ENCODE data around the gene STAT5B. TPM values are rescaled to one million over a fixed set of nuclear protein-coding genes. Genes with fewer than 3 reads are reported as not detected.
"Not testable (repeated sequence)": the region's sequence is repeated elsewhere in the genome, so short reads cannot be mapped to it uniquely, and the experiment has no call there.

STAT5B gene
- total RNA-seq, 1 donor from 2014 or later, result 23.1 TPM

- Histone ChIP-seq H3K4me2 (ENCODE audit: low read length) (no peak overlapping the region), H3K36me3 (ENCODE audit: insufficient read depth, low read length) (no peaks in the 10 kb centered on the region), H3K27ac (ENCODE audit: low read depth, low read length) (no peak overlapping the region), H4K20me1 (ENCODE audit: insufficient read depth, low read length) (peaks cover 47% of the 10 kb centered on the region), H3K27me3 (ENCODE audit: insufficient read depth, low read length) (no peaks in the 10 kb centered on the region), H3K79me2 (ENCODE audit: insufficient read depth, low read length) (peaks cover 81% of the 10 kb centered on the region), H3K4me3 (ENCODE audit: insufficient read depth, low read depth, low read length) (no peak overlapping the region), H3K9me3 (ENCODE audit: insufficient read depth, low read depth, low read length) (no peaks in the 10 kb centered on the region), H3K4me1 (ENCODE audit: insufficient read depth, low read length) (no peaks in the 10 kb centered on the region), H2AFZ (ENCODE audit: low read depth, low read length) (no peak overlapping the region), H3K9ac (ENCODE audit: low read length) (no peak overlapping the region)
- H3K9me3 Mint-ChIP-seq (ENCODE audit: unreplicated experiment), result no peaks in the 10 kb centered on the region
- H3K4me3 Mint-ChIP-seq (ENCODE audit: unreplicated experiment), result no peak overlapping the region
- no peaks in the 10 kb centered on the region for H3K4me1 Mint-ChIP-seq (ENCODE audit: low read depth, unreplicated experiment)
- no peak for TF ChIP-seq EZH2 (IDR thresholded peaks at IDR 0.05; ENCODE audit: insufficient read depth, low read length)
- no peak for TF ChIP-seq CTCF (IDR thresholded peaks at IDR 0.05; ENCODE audit: insufficient read depth, low read depth, low read length)
- H3K36me3 Mint-ChIP-seq (ENCODE audit: low read depth, unreplicated experiment), result peaks cover 2% of the 10 kb centered on the region
- no peak overlapping the region for H3K27ac Mint-ChIP-seq (ENCODE audit: unreplicated experiment)
- FAIRE-seq (no peak), DNase-seq (ENCODE audit: low read depth) (no peak)
- no peaks in the 10 kb centered on the region for H3K27me3 Mint-ChIP-seq (ENCODE audit: low read depth, unreplicated experiment)
Observed at GRCh38 chr17:42240201-42240600, 36.0 kb downstream of the STAT5B start.

GRCh38 chr17:42239576-42239975 is 36.6 kb downstream of the STAT5B start:
- H3K4me1 ChIP-seq (ENCODE audit: insufficient read depth, low read length); H3K4me3 ChIP-seq (ENCODE audit: insufficient read depth, low read depth, low read length); H3K36me3 Mint-ChIP-seq (ENCODE audit: low read depth, unreplicated experiment); H3K9me3 Mint-ChIP-seq (ENCODE audit: unreplicated experiment); H3K27me3 Mint-ChIP-seq (ENCODE audit: low read depth, unreplicated experiment); H3K27ac Mint-ChIP-seq (ENCODE audit: unreplicated experiment); H3K9ac ChIP-seq (ENCODE audit: low read length); H3K27me3 ChIP-seq (ENCODE audit: insufficient read depth, low read length); H3K4me1 Mint-ChIP-seq (ENCODE audit: low read depth, unreplicated experiment); H3K27ac ChIP-seq (ENCODE audit: low read depth, low read length); DNase-seq (ENCODE audit: low read depth); H3K4me2 ChIP-seq (ENCODE audit: low read length); H2AFZ ChIP-seq (ENCODE audit: low read depth, low read length); H3K36me3 ChIP-seq (ENCODE audit: insufficient read depth, low read length); H3K4me3 Mint-ChIP-seq (ENCODE audit: unreplicated experiment); H3K9me3 ChIP-seq (ENCODE audit: insufficient read depth, low read depth, low read length); FAIRE-seq: not testable (repeated sequence)
- Histone ChIP-seq H4K20me1 (ENCODE audit: insufficient read depth, low read length) (peaks cover 47% of the 10 kb centered on the region), H3K79me2 (ENCODE audit: insufficient read depth, low read length) (peaks cover 83% of the 10 kb centered on the region)

- H3K27ac Mint-ChIP-seq (ENCODE audit: unreplicated experiment), result no peak overlapping the region
- Histone ChIP-seq H3K36me3 (ENCODE audit: insufficient read depth, low read length) (no peaks in the 10 kb centered on the region), H2AFZ (ENCODE audit: low read depth, low read length) (no peak overlapping the region), H3K27me3 (ENCODE audit: insufficient read depth, low read length) (no peaks in the 10 kb centered on the region), H3K4me3 (ENCODE audit: insufficient read depth, low read depth, low read length) (no peak overlapping the region), H3K4me1 (ENCODE audit: insufficient read depth, low read length) (no peaks in the 10 kb centered on the region), H3K9ac (ENCODE audit: low read length) (no peak overlapping the region), H3K27ac (ENCODE audit: low read depth, low read length) (no peak overlapping the region), H3K9me3 (ENCODE audit: insufficient read depth, low read depth, low read length) (no peaks in the 10 kb centered on the region), H3K4me2 (ENCODE audit: low read length) (no peak overlapping the region), H3K79me2 (ENCODE audit: insufficient read depth, low read length) (peaks cover 77% of the 10 kb centered on the region), H4K20me1 (ENCODE audit: insufficient read depth, low read length) (peaks cover 41% of the 10 kb centered on the region)
- FAIRE-seq (no peak), DNase-seq (ENCODE audit: low read depth) (no peak)
- H3K4me1 Mint-ChIP-seq (ENCODE audit: low read depth, unreplicated experiment), result no peaks in the 10 kb centered on the region
- H3K27me3 Mint-ChIP-seq (ENCODE audit: low read depth, unreplicated experiment), result no peaks in the 10 kb centered on the region
- no peaks in the 10 kb centered on the region for H3K36me3 Mint-ChIP-seq (ENCODE audit: low read depth, unreplicated experiment)
- no peak overlapping the region for H3K4me3 Mint-ChIP-seq (ENCODE audit: unreplicated experiment)
- H3K9me3 Mint-ChIP-seq (ENCODE audit: unreplicated experiment), result no peaks in the 10 kb centered on the region
- TF ChIP-seq CTCF (IDR thresholded peaks at IDR 0.05; ENCODE audit: insufficient read depth, low read depth, low read length), result no peak
Observed at GRCh38 chr17:42236760-42237159, 39.4 kb downstream of the STAT5B start.

Data from astrocyte (in vitro differentiated cells and primary cell).